ENCODE results near the gene PSMB9.
"Not testable (repeated sequence)": the region's sequence is repeated elsewhere in the genome, so short reads cannot be mapped to it uniquely, and the experiment has no call there.

The PSMB9 gene

DNA sequence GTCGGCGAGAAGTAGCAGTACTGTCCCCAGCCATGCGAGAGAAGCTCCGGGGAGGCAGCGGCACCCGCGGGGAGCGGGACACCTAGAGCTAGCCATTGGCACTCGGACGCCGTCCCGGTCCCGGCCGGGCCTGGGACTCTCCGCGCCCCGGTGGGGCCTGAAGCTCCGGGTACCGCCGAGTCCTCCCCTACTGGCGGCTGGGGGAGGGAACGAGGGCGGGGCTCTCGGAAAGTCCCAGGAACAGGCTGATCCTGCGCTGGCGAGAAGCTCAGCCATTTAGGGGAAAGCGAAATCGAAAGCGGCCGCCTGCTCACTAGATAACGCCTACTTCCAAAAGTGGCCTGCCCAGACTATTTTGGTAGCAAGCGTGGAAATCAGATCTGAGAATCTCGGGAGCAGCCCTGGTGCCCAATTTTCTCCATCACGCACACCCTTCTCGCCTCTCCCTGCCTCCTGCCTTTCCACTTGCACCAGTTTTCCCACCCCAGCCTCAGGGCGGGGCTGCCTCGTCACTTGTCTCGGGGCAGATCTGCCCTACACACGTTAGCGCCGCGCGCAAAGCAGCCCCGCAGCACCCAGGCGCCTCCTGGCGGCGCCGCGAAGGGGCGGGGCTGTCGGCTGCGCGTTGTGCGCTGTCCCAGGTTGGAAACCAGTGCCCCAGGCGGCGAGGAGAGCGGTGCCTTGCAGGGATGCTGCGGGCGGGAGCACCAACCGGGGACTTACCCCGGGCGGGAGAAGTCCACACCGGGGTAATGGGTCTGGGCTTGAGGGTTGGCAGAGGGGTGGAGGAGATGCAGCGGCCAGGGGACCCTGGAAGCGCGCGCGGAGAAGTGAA, at the start of gene PSMB9, which contains the start of gene TAP1:
Gene PSMB9, plus strand, starts transcription at position 652 of the 835 bp plus-strand sequence. Its CDS starts 38 bp downstream, at position 690.
Gene TAP1, minus strand, starts transcription at position 164 of the 835 bp plus-strand sequence. Its CDS starts 68 bp downstream, at position 96.
- DNase-seq (ENCODE audit: low read depth): peak; percentile 87

DNA sequence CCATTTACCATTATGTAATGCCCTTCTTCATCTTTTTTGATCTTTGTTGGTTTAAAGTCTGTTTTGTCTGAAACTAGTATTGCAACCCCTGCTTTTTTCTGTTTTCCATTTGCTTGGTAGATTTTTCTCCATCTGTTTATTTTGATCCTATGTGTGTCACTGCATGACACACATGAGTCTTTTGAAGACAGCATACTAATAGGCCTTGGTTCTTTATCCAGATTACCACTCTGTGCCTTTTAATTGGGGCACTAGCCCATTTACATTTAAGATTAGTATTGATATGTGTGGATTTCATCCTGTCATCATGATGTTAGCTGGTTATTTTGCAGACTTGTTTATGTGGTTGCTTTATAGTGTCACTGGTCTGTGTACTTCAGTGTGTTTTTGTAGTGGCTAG, 48.6 kb upstream of the PSMB9 start:
- DNase-seq (ENCODE audit: low read depth): not testable (repeated sequence)

DNA sequence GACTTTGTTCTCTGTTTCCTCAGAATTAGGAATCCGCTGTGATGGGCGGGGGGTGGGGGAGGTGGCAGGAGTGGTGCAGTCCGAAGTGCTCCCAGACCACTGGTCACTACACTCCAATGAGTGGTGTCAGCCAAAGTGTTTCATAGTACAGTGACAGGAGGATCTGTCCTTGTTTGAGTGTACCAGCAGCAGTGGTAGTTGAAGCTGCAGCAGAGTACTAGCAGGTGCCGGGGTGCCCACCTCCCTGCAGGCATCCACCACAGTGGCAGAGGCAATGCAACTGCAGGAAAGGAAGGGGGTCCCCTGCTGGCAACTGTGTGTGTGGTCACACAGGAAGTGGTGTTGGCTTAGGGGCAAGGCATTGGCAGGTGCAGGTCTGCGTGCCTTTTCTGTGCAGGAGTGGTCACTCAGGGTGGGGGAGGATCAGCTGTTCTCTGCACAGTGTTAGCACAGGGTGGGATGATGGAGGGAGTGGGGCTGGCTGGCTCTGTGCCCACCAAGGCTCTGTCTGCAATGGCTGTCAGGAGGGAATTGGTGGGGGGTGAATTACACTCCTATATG, 46.9 kb upstream of the PSMB9 start:
- no peak for DNase-seq (ENCODE audit: low read depth)

DNA sequence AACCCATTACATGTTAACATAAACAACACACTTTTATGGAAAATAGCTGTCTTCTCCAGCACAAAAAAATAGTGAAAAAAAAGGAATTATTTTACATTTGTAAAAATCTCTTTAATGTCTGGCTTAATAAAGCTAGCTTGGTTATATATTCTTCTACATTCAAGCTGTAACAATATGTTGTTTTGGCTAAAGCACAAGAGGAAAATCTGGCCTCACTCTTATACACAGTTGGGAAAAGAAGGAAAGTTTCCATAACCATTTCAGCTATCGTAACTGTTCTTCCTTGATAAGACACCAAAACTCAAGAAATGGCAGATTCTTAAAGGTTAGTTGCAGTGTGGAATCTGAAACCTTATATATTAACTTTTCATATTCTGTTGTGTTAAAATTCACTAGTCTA, 44.8 kb upstream of the PSMB9 start:
- DNase-seq (ENCODE audit: low read depth): no peak

DNA sequence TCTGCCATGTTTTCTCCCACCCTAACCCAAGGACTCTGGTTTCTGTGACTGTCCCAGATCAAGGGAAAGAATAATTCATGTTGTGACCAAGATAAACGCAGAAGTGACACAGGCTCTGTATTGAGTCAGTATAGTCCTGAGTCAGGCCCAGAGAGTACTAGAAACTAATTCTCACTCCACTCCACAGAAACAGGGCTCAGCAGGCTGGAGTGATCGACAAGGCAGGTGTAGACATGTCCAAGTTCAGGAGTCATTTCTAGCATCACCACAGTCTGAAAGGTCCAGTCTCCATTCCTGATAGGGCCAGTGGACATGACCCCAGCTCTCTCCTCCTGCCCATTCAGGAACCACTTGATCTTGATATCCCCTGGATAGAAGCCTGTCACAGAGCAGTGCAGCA, 39.8 kb upstream of the PSMB9 start:
- DNase-seq (ENCODE audit: low read depth): no peak

DNA sequence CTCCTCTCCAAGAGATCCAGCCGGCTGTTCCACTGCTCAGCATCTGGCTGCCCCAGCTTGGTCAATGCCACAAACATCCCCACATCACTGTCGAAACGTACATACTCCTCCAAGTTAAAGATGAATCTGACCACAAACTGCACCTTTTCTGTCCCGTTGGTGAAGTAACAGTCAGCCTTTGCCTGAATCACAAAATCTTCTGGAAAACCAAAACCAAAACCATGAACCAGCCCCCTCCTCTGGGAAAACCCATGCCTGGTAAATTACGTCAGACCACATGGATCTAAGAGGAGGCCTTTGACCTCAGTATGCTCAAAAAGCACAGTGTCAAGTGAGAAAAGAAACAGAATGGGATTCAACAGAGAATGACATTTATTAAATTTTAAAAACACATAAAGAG, 38.9 kb upstream of the PSMB9 start:
- no peak for DNase-seq (ENCODE audit: low read depth)

DNA sequence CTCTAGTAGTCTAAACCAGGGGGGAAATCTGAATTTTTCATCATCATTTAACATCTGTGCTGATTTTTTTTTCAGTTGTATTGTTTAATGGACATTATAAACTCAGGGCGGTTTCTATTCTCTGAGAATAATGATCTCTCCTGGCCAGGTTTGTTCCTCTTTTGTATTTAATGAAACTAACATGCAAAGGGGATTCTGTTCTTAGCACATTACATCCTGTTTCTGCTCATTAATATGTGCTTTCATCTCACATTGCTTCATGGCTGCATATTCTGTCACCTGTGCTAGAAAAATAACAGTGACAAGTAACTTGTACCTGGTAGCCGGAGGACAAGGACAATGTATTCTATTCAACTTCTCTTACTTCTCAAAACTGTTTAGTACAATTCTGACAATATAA, 38.0 kb upstream of the PSMB9 start:
- DNase-seq (ENCODE audit: low read depth): no peak

DNA sequence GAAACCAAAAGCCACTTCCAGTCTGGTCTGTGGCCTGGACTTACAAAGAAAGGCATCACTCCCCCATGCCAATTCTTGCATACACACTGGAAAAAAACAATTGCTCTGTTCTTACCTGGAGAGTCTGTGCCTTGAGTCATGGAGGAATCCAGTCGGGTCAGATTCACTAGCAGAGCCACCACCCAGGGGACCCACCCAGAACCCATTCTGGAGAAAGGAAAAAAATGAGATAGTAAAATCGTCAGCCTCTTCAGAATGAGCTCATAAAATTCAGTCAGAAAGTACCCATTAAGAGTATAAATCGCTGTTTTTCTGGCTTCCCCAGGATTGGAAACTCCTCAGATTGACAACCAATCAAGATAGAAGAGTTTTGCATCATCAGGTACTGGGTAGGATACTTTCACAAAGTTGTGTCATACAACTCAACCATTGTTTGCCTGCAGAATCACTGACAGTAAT, 37.2 kb upstream of the PSMB9 start, which contains the start of gene HLA-DOB:
Gene HLA-DOB, minus strand, starts transcription at position 257 of the 459 bp plus-strand sequence. Its CDS starts 51 bp downstream, at position 206.
- DNase-seq (ENCODE audit: low read depth): no peak

DNA sequence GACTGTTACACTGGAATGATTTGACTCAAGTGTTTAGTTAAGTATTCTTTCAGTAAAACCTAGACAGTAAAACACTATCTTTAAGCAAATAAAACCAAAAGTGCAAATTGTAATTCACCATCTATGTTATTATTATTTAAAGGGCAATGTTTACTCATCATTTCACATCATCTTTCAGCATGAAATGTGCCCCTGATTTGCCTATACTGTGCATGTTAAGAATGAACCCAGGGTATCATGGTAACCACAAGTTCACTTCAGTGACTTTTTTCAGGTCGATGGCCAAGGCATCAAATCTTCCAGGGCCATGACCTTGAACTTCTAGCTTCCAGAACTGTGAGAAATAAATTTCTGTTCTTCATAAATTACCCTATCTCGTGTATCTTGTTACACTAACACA, 35.1 kb upstream of the PSMB9 start:
- DNase-seq (ENCODE audit: low read depth): no peak

DNA sequence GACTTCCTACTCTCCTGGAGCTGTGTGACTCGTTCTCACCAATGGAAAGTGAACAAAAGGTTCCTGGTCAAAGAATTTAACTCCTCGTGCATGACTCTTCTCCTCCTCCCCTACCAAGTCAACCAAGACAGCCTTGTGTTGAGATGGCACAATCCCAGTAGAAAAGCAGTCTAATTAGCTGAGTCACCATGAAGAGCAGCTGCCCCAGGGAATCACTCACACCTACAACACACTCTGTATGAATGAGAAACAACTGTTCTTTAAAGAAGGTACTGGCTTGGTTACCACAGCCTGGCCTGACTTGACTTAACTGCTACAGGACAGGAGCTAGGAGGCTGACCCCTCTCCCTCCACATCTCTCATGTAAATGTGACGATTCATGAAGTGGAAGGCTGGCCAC, 34.3 kb upstream of the PSMB9 start:
- peak; percentile 69 for DNase-seq (ENCODE audit: low read depth)

DNA sequence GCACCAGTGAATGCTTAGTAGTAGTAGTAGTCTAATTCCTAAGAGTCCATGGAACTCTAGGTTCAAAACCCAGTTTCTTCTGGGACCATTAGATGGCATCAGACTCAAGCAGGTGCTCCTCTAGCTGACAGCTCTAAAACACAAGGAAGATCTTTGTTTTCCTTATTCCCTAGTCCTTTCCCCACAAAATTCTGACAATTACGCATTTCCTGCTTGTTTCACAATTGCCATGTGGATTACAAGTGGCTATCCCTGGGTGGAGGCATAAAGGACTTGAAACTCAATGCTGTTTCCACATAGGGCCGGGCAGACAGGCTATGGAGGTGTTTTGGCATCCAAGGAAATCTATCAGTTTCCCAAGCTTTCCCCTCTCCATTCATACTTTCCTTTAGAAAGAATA, 28.0 kb upstream of the PSMB9 start:
- peak; percentile 59 for DNase-seq (ENCODE audit: low read depth)

DNA sequence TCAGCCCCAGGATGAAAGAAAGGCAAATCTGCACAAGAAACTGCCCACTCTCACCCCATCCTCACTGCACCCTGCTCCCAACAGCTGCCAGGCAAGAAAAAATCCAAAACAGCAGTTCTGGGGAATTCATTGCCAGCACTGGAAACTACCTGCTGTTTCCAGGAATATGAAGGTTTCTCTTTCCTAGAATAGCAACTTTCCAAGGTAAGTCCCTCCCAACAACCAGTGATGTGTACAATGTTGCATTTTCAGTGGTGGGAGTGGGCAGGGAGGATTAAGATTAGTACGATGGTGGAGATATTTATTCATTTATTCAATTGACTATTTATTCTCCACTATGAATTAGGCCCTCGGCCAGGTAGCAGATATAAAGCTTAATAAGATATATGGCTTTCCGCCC, 27.0 kb upstream of the PSMB9 start:
- DNase-seq (ENCODE audit: low read depth): no peak

DNA sequence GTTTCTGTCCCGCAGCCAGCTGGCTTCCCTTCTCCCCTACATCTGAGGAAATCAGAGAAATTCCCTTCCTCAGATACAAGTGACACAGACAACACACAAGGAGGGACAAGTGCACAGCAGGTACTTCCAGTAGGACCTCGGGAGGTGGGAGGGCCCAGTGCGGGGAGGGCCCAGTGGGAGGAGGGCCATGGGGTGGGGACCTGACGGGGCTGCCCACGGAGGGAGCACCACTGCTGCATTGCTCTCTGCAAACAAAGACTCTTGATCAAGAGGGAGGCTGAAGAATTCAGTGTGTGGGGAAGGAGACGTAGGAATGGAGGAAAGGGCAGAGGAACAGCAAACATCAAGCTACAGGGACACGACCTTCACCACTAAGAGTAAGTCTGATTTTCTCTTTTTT, 24.5 kb upstream of the PSMB9 start:
- no peak for DNase-seq (ENCODE audit: low read depth)

DNA sequence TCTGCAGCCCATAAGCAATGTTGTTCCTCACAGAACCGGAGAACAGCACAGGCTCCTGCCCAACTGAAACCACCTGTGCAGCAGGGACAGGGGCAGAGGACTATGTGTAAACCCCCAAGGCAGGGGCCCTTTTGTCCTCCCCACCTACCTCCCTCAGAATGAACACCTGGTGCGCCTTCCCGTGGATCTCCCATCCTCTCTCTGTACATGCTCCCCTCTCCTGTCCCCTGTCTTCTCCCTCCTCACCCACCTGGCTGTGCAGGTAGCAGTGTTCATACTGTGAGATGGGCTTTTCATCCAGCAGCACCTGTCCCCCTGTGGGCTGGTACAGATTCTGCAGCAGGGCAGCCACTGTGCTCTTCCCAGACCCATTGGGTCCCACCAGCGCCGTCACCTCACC, 24.0 kb upstream of the PSMB9 start:
- no peak for DNase-seq (ENCODE audit: low read depth)

DNA sequence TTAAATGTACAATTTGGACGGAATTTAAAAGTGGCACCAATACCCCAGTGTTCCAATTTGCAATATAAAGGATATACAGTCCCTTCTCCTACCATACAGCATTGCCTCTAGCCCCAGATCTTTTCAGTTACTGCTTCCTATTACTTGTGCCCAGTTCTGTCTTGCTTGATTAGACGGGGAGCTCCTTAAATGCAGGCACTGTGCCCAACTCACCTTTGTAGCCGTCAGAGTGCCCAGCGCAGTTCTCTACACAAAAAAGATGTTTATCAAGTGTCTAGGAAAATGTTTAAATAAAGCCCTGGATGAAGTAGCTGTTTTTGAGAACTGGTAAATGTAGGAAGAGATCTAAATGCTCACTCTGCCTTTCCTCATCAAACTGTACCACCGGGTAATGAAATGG, 23.1 kb upstream of the PSMB9 start:
- no peak for DNase-seq (ENCODE audit: low read depth)

DNA sequence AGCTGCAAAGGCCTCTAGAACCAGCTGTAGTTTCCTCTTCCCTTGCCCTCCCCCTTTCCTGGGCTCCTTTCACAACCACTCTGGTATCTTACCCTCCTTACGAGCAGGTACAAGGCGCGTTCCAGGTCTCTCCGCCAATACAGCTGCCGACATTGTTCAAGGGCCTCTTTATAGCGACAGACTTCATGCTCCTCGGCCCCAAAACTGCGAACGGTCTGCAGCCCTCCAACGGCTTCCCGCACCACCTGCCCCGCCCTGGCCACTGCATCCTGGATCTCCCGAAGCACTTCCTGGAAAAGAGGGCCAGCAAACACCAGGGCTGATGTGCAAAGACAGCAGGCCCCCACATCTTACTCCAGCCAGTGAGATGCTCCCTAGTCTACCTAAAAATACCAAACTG, 21.5 kb upstream of the PSMB9 start:
- no peak for DNase-seq (ENCODE audit: low read depth)

DNA sequence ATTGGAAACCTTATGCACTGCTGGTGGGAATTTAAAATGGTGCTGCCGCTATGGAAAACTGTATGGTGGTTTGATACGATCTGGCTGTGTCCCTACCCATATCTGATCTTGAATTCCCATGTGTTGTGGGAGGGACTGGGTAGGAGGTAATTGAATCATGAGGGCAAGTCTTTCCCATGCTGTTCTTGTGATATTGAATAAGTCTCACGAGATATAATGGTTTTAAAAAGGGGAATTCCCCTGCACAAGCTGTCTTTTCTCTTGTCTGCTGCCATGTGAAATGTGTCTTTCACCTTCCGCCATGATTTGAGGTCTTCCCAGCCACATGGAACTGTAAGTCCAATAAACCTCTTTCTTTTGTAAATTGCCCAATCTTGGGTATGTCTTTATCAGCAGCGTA, 20.3 kb upstream of the PSMB9 start:
- DNase-seq (ENCODE audit: low read depth): no peak

DNA sequence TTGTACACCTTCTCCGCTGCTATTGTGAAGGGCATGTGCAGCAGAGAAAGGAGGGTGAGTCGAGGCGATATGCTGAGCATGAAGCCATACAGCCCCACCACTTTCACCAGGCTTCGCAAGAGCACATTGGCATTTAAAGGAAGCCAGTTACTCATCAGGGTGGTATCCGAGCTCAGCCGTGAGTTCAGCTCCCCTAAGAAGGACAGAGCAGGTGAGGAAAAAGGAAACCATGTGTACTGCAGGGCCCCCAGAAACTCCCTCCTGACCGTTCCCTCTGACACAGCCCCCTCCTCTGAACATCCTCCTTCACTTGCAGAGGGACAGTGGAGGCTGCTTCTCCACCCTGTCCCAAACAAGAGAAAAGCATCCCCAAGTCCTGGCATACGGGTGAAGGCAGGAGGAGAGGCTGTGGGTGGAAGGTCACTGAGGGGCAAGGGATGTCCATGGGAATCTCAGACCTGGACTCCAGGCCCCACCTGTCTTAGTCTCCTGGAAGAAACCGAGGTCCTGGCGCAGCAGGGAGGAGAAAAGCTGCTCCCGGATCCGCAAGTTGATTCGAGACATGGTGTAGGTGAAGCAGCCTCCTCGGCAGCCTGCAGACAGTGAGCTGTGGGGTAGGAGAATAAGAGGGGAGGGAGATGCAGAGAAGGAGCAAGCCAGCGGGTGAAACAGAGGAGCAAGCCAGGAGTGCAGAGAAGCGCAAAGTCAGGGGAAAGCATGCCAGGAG, 18.7 kb upstream of the PSMB9 start:
- no peak for DNase-seq (ENCODE audit: low read depth)

DNA sequence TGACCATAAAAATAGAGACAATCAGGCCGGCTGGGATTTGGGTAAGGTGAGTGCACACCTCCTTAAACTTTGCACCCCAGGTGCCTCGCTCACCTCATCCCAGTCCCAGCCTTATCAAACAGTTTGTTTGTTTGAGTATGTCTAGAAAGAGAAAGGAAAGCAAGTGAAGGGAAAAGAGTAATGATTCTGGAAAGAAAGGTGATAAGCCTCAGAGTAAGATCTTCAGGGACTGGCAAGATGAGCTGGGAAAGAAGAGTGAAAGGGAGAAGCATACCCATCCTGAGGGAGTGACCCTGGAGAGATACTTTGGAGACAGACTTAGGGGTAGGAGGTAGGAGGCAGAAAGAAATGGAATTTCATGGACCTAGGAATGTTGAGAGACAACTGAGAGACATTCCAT, 17.1 kb upstream of the PSMB9 start:
- no peak for DNase-seq (ENCODE audit: low read depth)

DNA sequence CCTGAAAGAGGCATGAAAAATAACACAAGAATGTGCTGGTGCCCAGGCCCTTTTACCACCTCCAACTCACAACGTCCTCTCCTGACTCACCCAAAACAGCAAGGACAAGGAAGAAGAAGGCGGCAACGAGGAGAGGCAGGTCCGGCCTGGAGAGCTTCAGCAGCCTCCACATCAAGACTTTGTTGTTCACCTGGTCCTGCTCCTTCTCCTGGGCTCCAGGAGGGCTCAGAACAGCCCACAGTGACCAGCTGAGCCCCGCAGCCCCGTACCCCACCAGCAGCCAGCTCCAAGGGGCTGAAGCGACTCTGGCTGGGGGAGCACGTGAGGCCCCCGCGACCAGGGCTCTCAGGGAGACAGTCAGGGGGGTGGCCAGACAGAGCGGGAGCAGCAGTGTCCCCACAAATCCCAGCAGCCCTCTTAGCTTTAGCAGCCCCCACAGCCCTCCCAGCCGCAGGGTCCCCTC, 16.3 kb upstream of the PSMB9 start:
- no peak for DNase-seq (ENCODE audit: low read depth)

DNA sequence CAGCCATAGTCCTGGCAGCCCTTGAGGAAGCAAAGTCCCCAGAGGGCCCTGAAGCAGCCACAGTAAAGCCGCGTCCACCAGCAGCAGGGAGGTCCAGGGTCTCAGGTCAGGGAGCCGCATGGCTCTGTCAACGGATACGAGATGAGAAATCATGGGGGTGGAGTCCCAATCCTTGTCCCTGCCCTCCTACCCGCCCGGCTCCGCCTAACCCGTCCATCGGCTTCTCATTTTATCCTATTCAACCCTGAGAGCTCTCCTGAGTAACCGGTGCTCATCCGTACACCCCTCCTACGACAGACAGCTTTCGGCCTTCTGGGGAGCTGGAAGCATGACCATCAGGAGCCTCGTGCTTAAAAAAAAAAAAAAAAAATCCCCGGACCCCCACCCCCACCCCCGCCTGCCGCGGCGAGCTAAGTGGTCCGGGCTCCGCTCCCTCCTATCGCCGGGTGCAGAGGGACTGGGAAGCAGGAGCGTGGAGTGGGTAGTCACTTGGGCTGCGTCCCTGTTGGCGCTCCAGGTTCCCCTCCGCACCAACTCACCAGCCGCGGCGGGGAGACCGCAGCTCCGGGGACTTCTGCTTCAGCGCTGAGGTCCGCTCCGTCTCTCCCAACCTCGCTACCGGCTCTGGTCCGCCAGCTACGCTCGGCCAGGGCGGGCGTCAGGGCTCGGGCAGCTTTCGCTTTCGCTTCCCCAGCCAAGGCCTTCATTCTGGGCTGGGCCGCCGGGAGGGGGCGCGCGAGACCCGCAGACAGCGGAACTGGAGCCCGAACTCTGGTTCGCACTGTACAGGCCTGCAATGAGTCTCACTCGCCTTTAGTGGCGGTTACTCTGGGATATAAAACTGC, 15.7 kb upstream of the PSMB9 start, which contains the start of gene TAP2:
Gene TAP2, minus strand, starts transcription at position 626 of the 845 bp plus-strand sequence. Its CDS starts 506 bp downstream, at position 120.
- peak; percentile 81 for DNase-seq (ENCODE audit: low read depth)

DNA sequence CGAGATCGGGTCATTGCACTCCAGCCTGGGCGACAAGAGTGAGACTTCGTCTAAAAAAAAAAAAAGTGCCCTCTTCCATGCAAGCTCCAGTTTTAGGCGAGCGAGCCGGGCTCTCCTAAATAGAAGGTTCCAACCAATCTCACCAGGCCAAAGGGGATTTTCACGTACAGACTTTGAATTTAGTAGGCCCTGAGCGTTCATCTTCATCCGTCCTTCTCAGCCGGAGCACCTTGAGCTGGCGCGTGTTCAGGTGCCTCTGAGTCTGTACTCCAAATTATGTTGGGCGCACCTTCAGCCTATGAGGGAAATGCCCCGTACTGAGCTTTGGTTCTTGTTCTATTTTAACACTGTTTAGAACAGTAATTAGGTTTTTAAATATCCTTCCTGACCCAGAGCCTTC, 14.6 kb upstream of the PSMB9 start:
- no peak for DNase-seq (ENCODE audit: low read depth)

All from GM04504 (cell line).